GM15510 (cell line): ENCODE results near the gene IFITM5.

Experiments used
- POLR2A ChIP-seq: IDR thresholded peaks from 3 replicates; pipeline ENCODE4 v1.6.1; 2011; ENCODE audit warnings: borderline replicate concordance; ENCODE audit not compliant: insufficient read length; ENCODE audit errors: extremely low read depth

IFITM5 gene

DNA sequence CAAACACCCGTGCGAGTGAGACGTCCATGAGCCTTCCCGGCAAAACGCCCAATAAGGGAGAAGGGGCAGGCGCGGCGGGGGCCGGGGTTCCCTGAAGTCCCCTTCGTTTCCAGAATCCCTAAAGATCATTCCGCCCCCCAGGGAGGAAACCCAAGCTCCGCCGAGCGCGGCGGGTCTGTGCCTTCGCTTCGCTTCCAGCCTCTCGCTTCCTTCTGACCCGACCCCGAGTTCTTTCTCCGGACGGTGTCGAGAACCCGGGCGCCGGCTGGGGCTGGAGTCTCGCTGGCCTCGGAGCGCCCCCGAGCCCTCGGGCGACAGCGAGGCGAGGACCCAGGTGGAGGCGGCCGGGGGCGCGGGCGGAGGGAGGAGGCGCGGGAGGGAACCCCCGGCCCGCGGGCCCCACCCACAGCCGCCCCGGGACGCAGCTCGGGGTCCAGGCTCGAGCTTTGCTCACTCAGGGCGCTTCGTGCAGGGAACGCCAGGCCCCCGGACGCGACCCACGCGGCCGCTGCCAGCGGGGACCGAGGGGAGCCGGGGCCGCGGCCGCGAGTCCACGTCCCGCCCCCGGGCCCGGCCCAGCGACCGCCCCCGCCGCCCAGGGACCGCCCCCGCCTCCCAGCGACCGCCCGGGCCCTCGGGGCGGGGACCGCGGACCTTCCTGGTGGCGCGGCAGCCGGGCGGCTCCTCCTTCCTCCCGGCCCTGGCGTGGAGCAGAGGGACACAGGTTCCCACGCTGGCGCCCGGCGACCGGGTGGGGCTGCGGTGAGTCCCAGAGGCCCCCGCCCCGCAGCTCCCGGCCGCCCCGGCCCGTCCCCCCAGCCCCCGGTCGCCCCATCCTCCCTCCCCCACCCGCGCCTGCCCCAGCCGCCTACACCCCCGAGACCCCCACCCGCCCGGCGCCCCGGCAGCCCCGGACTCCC lies 10.6 kb downstream of the IFITM5 start, which contains the start of gene PGGHG:
Gene PGGHG, plus strand, starts transcription at position 649 of the 920 bp plus-strand sequence. CDS start 691 bp downstream, outside the sequence.
- TF ChIP-seq POLR2A, result peak; percentile 68

DNA sequence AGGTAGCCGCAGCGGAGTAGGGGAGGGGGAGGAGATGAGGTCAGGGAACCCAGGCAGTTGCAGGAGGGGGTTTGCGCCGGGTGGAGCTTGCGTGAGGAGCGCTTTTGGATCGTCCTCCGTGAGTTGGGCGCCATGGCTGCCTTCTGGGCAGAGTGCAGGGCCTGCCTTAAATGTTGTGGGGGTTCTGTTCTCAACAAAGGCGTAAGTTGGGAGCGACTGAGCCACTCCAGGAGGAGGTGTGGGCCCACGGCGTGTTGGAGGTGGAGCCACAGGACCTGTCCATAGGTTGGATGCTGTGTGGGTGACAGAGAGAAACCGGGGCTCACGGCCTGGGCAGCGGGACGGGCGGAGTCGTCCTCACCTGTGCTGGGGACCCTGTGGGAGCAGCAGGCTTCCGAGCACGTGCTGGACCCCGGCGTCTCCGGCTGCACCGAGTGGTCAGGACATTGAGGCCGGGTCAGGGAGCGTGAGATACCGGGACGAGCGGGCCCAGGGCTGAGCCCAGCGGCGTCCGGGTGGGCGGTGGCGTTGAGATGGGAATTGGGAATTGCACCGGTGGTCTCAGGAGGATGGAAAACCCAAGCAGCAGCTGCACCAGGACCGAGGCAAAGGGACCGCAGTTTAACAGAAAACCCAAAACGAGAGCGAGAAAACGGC lies 11.4 kb downstream of the IFITM5 start:
- TF ChIP-seq POLR2A, result no peak

DNA sequence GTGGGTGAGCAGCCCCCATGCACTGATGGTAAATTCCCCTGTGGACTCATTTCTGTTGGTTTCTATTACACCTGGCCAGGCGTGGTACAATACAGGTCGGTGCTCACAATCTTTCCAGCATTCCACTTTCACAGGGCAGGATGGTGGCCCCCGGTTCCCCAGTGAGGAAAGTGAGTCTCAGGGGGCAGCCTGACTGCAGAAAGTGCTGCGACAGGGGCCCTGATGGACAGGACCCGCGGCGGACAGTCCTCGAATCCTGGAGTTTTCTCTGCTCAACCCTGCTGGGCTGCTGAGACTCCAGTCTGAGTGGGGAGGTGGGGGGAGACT lies 13.5 kb downstream of the IFITM5 start:
- TF ChIP-seq POLR2A, result no peak

DNA sequence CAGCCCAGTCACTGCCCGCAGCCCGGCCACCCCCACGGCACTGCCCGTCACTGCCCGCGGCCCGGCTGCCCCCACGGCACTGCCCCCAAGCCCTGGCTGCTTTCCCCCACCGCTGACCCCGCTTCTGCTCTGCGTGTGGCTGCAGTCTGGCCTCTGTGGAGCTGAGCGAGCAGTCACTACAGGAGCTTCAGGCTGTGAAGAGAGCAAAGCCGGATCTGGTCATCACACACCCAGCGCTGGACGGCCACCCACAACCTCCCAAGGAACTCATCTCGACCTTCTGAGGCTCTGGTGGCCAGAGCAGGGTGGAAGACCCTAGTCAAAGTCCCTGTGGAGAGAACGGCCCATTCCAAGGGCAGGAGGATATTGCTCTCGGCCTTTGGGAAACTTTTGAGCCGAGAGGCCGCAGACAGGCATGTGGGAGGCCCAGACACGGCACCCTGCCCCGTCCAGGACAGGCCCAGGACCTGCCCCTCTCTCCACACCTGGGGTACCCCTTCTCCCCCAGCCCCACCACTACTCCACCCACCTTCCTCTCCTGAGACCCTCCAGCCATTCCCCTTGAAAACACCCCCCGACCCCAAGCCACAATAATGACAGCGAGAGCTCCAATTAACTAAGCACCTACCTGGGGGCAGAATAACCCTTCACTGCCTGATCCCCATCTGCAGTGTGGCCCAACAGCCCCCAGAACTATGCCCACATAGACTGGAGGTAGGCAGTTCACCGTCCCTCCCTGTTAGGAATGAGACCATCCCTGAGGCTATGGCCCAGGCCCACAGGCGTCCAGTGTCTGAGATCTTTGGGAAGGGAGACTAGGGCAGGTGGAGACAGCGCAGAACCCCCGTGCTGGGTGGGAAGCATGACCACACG lies 14.1 kb downstream of the IFITM5 start:
- no peak for TF ChIP-seq POLR2A

DNA sequence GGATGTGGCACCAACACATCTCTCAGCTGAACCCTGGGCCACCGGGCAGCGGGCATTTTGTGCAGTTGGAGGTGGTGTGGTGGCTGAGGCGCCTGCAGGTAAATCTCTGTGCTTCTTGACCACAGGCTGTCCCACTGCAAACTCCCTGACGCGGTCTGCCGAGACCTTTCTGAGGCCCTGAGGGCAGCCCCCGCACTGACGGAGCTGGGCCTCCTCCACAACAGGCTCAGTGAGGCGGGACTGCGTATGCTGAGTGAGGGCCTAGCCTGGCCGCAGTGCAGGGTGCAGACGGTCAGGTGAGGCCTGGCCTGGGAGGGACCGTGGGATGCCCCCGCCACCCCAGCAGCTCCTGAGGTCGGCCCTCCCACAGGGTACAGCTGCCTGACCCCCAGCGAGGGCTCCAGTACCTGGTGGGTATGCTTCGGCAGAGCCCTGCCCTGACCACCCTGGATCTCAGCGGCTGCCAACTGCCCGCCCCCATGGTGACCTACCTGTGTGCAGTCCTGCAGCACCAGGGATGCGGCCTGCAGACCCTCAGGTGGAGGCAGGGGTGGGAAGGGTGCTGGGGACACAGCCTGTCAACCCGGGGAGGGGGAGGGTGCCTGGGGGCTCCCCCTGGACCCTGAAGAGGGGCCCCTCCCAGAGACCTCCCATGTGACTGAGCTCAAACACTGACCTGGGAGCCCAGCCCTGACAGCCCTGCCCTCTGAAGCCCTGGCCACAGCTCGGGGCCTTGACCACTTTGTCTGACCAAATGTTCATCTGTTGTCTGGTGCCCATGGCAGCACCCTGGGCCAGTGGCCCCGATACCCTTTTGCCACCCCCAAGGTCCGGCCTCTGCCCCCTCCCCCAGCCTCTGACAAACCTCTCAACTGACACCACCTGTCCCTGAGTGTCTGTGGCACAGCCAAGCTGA lies 15.0 kb downstream of the IFITM5 start:
- no peak for TF ChIP-seq POLR2A

DNA sequence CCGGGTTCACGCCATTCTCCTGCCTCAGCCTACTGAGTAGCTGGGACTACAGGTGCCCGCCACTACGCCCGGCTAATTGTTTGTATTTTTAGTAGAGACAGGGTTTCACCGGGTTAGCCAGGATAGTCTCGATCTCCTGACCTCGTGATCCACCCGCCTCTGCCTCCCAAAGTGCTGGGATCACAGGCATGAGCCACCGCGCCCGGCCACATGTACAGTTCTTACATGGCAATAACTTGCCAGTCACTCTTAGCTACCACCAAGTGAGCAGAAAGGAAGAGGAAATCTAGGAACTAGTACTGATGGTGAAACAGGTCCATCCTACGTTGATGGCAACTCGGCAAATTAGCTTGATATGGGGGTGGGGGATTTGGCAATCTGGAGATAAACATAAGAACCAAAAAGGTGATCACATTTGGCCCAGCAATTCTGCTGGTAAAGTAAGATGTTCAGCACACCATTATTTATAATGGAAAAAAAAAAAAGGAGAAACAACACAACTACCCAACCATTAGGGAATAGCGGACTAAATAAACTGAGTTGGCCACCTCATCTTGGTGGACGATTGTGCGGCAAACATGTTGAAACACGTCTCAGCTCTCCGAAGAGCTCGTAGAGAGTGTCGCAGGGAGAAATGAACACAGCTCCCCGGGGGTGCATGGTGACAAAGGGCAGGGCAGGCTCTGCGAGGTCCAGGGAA lies 15.8 kb downstream of the IFITM5 start:
- no peak for TF ChIP-seq POLR2A

DNA sequence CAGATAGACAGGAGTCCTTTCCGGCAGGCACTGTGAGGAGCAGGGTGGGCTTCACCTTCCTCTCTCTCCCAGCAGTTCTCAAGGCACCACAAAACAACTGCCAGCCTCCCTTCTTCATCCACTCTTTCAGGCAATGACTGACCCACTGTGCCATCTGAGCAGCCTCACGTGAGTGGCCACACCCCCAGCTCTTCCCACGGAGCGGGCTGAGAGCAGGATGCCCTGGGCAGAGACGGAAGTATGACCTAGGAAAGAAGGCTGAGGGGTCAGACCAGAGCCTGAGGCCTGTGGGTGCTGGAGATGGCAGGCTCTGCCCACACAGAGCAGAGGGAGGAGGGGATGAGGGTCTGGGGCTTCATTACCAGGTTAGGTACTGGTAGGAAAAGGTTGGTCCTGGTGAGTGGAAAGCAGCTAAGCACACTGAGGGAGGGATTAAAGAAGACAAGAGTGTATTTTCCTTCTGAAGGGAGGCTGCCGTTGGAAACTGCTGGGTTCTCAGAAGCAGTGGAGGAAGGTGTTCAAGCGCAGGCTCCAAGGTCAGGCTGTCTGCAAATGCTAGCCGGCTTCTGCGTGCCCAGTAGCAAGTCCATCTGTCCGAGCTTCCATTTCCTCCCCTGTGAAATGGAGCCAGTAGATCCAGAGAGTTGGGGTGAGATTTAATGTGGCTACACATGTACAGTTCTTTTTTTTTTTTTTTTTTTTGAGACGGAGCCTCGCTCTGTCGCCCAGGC lies 16.5 kb downstream of the IFITM5 start:
- TF ChIP-seq POLR2A, result no peak

DNA sequence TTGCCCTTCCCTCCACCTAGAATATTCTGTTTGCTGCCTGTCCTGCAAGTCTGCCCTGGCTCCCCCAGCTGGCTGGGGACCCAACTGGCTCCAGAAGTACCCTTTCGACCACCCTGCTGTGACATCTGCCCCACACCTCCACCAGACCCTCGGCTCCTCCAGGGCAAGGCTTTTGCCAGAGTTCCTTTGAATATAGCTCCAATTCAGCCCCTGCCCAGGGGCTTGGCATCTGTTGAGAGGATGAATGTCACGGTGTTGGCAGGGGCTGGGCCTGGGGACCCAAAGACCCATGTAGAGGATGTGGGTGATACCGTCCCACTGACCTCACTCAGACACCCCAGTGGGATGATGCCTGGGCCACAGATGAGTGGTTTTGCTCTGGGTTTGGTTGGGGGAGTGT lies 17.2 kb downstream of the IFITM5 start:
- TF ChIP-seq POLR2A, result no peak

DNA sequence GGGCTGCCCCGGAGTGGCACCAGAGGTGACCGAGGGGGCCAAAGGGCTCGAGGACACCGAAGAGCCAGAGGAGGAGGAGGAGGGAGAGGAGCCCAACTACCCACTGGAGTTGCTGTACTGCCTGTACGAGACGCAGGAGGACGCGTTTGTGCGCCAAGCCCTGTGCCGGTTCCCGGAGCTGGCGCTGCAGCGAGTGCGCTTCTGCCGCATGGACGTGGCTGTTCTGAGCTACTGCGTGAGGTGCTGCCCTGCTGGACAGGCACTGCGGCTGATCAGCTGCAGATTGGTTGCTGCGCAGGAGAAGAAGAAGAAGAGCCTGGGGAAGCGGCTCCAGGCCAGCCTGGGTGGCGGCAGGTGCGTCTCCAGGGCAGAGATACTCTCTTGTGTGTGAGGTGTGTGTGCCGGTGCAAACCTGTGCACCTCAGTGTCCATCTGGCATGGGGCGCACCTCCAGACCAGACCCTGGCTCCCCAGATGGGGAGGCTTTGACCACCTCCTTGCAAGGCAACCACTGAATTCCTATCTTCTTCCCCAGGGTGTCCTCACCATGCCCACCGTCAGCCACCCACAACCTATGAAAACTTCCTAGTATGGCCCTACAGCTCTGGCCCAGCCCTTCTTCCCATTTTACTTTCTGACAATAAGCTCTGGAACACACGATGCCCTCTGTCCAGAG lies 17.7 kb downstream of the IFITM5 start:
- no peak for TF ChIP-seq POLR2A

DNA sequence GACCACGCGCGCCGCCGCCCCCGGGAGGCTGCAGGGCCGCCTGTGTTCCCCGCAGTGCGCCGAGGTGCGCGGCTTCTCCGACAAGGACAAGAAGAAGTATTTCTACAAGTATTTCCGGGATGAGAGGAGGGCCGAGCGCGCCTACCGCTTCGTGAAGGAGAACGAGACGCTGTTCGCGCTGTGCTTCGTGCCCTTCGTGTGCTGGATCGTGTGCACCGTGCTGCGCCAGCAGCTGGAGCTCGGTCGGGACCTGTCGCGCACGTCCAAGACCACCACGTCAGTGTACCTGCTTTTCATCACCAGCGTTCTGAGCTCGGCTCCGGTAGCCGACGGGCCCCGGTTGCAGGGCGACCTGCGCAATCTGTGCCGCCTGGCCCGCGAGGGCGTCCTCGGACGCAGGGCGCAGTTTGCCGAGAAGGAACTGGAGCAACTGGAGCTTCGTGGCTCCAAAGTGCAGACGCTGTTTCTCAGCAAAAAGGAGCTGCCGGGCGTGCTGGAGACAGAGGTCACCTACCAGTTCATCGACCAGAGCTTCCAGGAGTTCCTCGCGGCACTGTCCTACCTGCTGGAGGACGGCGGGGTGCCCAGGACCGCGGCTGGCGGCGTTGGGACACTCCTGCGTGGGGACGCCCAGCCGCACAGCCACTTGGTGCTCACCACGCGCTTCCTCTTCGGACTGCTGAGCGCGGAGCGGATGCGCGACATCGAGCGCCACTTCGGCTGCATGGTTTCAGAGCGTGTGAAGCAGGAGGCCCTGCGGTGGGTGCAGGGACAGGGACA lies 18.4 kb downstream of the IFITM5 start:
- no peak for TF ChIP-seq POLR2A

DNA sequence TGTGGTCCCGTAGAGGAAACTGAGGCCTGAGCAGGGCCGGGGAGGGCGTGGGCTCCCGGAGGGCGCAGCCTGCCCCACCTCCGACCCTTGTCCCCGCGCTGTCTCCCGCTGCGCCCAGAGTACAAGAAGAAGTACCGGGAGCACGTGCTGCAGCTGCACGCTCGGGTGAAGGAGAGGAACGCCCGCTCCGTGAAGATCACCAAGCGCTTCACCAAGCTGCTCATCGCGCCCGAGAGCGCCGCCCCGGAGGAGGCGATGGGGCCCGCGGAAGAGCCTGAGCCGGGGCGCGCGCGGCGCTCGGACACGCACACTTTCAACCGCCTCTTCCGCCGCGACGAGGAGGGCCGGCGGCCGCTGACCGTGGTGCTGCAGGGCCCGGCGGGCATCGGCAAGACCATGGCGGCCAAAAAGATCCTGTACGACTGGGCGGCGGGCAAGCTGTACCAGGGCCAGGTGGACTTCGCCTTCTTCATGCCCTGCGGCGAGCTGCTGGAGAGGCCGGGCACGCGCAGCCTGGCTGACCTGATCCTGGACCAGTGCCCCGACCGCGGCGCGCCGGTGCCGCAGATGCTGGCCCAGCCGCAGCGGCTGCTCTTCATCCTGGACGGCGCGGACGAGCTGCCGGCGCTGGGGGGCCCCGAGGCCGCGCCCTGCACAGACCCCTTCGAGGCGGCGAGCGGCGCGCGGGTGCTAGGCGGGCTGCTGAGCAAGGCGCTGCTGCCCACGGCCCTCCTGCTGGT lies 19.2 kb downstream of the IFITM5 start:
- no peak for TF ChIP-seq POLR2A
